HepG2 (cell line): ENCODE measurements around the gene SLC22A31. TPM values are rescaled to one million over a fixed set of nuclear protein-coding genes. Genes with fewer than 3 reads are reported as not detected.

Experiments
- AGO2 ChIP-seq: fragments of 200-400 bp; formaldehyde crosslinking; optimal IDR thresholded peaks from 2 replicates; pipeline ENCODE3; 2017; ENCODE audit warnings: mild to moderate bottlenecking, low read depth, low read length, moderate library complexity
- CHCHD3 ChIP-seq: sonication (generic); formaldehyde crosslinking; IDR thresholded peaks from 2 replicates; pipeline ENCODE4 v1.8.0; 2022; ENCODE audit warnings: mild to moderate bottlenecking, missing genetic modification reagents, moderate library complexity
- ETV6 ChIP-seq: sonication (generic); formaldehyde crosslinking; conservative IDR thresholded peaks from 2 replicates; pipeline ENCODE4 v1.4.0; 2020; ENCODE audit warnings: missing genetic modification reagents
- FOXP1 ChIP-seq, 2 experiments: fragments of 450-650 bp in 1 of 2; IDR thresholded peaks; 2 replicates each; pipeline ENCODE4 v1.6.1; 2017 to 2018; ENCODE audit warnings: antibody characterized with exemption in 1 of 2
- FOXP4 ChIP-seq: sonication (generic); formaldehyde crosslinking; IDR thresholded peaks from 2 replicates; pipeline ENCODE4 v1.4.0; 2020; ENCODE audit warnings: missing genetic modification reagents
- ISX ChIP-seq: sonication (generic); formaldehyde crosslinking; conservative IDR thresholded peaks from 2 replicates; pipeline ENCODE4 v1.5.0; 2020; ENCODE audit warnings: missing genetic modification reagents
- KLF13 ChIP-seq: sonication (generic); formaldehyde crosslinking; IDR thresholded peaks from 2 replicates; pipeline ENCODE4 v1.4.0; 2020; ENCODE audit warnings: mild to moderate bottlenecking, missing genetic modification reagents
- MTF2 ChIP-seq: sonication (generic); formaldehyde crosslinking; IDR thresholded peaks from 2 replicates; pipeline ENCODE4 v1.5.0; 2020; ENCODE audit warnings: missing genetic modification reagents, borderline replicate concordance
- PCBP1 ChIP-seq: fragments of 200-400 bp; formaldehyde crosslinking; IDR thresholded peaks from 2 replicates; pipeline ENCODE4 v1.6.1; 2017; ENCODE audit warnings: mild to moderate bottlenecking, low read depth, low read length, borderline replicate concordance
- RFXANK ChIP-seq: IDR thresholded peaks from 2 replicates; pipeline ENCODE4 v1.6.1; 2016
- RXRA ChIP-seq: sonication (generic); formaldehyde crosslinking; IDR thresholded peaks from 2 replicates; pipeline ENCODE4 v1.5.1; 2020; ENCODE audit warnings: missing genetic modification reagents
- TAF1 ChIP-seq: sonication (generic); formaldehyde crosslinking; IDR thresholded peaks from 2 replicates; pipeline ENCODE4 v1.4.0; 2020; ENCODE audit warnings: missing genetic modification reagents
- ZBTB21 ChIP-seq: sonication (generic); formaldehyde crosslinking; IDR thresholded peaks from 2 replicates; pipeline ENCODE4 v1.4.0; 2020; ENCODE audit warnings: missing genetic modification reagents
- ZBTB25 ChIP-seq: IDR thresholded peaks from 2 replicates; pipeline ENCODE4 v1.6.1; 2018; ENCODE audit warnings: missing genetic modification reagents
- ZNF205 ChIP-seq: IDR thresholded peaks from 2 replicates; pipeline ENCODE4 v1.6.1; 2018; ENCODE audit warnings: missing biosample characterization, missing genetic modification reagents
- ZNF407 ChIP-seq: sonication (generic); formaldehyde crosslinking; IDR thresholded peaks from one replicate; pipeline ENCODE4 v1.5.1; 2020; ENCODE audit warnings: mild to moderate bottlenecking, missing genetic modification reagents; ENCODE audit errors: not compliant biosample characterization
- ZNF510 ChIP-seq: sonication (generic); formaldehyde crosslinking; IDR thresholded peaks from 2 replicates; pipeline ENCODE4 v1.4.0; 2020; ENCODE audit warnings: low read depth, mild to moderate bottlenecking, missing genetic modification reagents
- ZNF558 ChIP-seq: sonication (generic); formaldehyde crosslinking; IDR thresholded peaks from 2 replicates; pipeline ENCODE4 v1.9.0; 2022; ENCODE audit warnings: mild to moderate bottlenecking, missing genetic modification reagents, borderline replicate concordance
- ZNF761 ChIP-seq: sonication (generic); formaldehyde crosslinking; conservative IDR thresholded peaks from 2 replicates; pipeline ENCODE4 v1.4.0; 2020; ENCODE audit warnings: mild to moderate bottlenecking, missing genetic modification reagents
- ZNF790 ChIP-seq: sonication (generic); formaldehyde crosslinking; IDR thresholded peaks from 2 replicates; pipeline ENCODE4 v1.8.0; 2022; ENCODE audit warnings: missing genetic modification reagents, mild to moderate bottlenecking, borderline replicate concordance
- polyA plus RNA-seq, 8 experiments: library from polyadenylated mRNA; depleted of rRNA in 3 of 8; stranded (reverse) in 7 of 8; unstranded in 1 of 8; fragments of >200 nt; fragmentation: Illumina TruSeq in 4 of 8; extraction: Trizol in 4 of 8; gene quantifications; 2 replicates each; pipeline versions ENCODE4 v1.2.1 to v1.2.3, GENCODE V29; 2011 to 2016; ENCODE audit warnings: low read depth in 4 of 8, missing spikeins in 1 of 8, mixed read lengths in 1 of 8; ENCODE audit not compliant: insufficient read depth in 1 of 8
- total RNA-seq, 5 experiments: library from RNA; depleted of rRNA; stranded (reverse); fragments of >200 nt; fragmentation: Illumina TruSeq; extraction: Trizol; gene quantifications; 2 replicates each; pipeline ENCODE4 v1.2.3, GENCODE V29; 2016; ENCODE audit warnings: low read depth in 1 of 5

SLC22A31 gene
- total and polyA plus RNA-seq, 2 of the 13 experiments (the other 11 are each of a cell fraction or from before 2014, with no cell fraction given) = 67.3 to 83.3 TPM

GRCh38 chr16:89200850-89201411, 594 bp upstream of the SLC22A31 start (continued):
- TF ChIP-seq AGO2 (peak; percentile 66), FOXP4 (CRISPR knock-in tag) (no peak), KLF13 (CRISPR knock-in tag) (no peak), RXRA (CRISPR knock-in tag) (no peak), ZNF761 (no peak), ZBTB25 (CRISPR knock-in tag) (no peak), ETV6 (CRISPR knock-in tag) (0 out of 2 replicates have a peak, but pooled peaks have one; percentile 28), ISX (no peak), ZNF790 (CRISPR knock-in tag) (no peak), ZNF407 (CRISPR knock-in tag) (no peak), TAF1 (CRISPR knock-in tag) (no peak), ZNF205 (CRISPR knock-in tag) (0 out of 2 replicates have a peak, but pooled peaks have one; percentile 12), PCBP1 (no peak), CHCHD3 (peak; percentile 39; the same call in 1 of the 2 replicates), RFXANK (no peak), ZBTB21 (CRISPR knock-in tag) (no peak), ZNF510 (no peak), MTF2 (CRISPR knock-in tag) (no peak), ZNF558 (CRISPR knock-in tag) (0 out of 2 replicates have a peak, but pooled peaks have one; percentile 12), FOXP1 (IDR thresholded peaks at IDR 0.05) (no peak), FOXP1 (CRISPR knock-in tag; IDR thresholded peaks at IDR 0.05) (no peak)
